OCI-LY7 (cell line): ENCODE data around the gene NEO1. TPM values are rescaled to one million over a fixed set of nuclear protein-coding genes. Genes with fewer than 3 reads are reported as not detected.

ENCODE experiments used
- BruUV-seq: library from RNA; stranded (reverse); fragments of 400-500 nt; replicated peaks from 2 replicates; lab custom pipeline; 2021; lab: Mats Ljungman, UMichigan
- CTCF ChIA-PET: fragments of 300-600 bp; sonication (Branson Sonifier 250); formaldehyde crosslinking; loops from one replicate; lab custom pipeline; 2022; ENCODE audit warnings: antibody characterized with exemption; ENCODE audit not compliant: unreplicated experiment; lab: Charles Lee
- POLR2A ChIA-PET: fragments of 300-600 bp; sonication (Branson Sonifier 250); formaldehyde crosslinking; loops from one replicate; lab custom pipeline; 2022; ENCODE audit warnings: antibody characterized with exemption; lab: Charles Lee
- DNase-seq: peaks from one replicate; pipeline ENCODE4 v3.0.0-alpha.2; 2015; ENCODE audit warnings: low spot score
- H2AFZ ChIP-seq: fragments of 200-600 bp; sonication (generic), shearing (Covaris generic); 2 replicates; pipeline ENCODE4 v1.6.1; 2014; ENCODE audit warnings: mild to moderate bottlenecking, antibody characterized with exemption, low read length, moderate library complexity
- H3K27ac ChIP-seq: fragments of 200-600 bp; sonication (generic); 2 replicates; pipeline ENCODE4 v1.5.1; 2014; ENCODE audit warnings: mixed run types, low read depth, mild to moderate bottlenecking, moderate library complexity, low read length, inconsistent platforms; ENCODE audit not compliant: poor library complexity, severe bottlenecking
- H3K36me3 ChIP-seq: fragments of 200-600 bp; sonication (generic); 2 replicates; pipeline ENCODE4 v1.6.1; 2014; ENCODE audit warnings: mild to moderate bottlenecking, antibody characterized with exemption, low read length, moderate library complexity, mixed read lengths; ENCODE audit not compliant: insufficient read depth
- H3K4me1 ChIP-seq: fragments of 200-600 bp; sonication (generic); 2 replicates; pipeline ENCODE4 v1.5.1; 2014; ENCODE audit warnings: mild to moderate bottlenecking, low read length; ENCODE audit not compliant: insufficient read depth, poor library complexity, severe bottlenecking
- H3K4me2 ChIP-seq: fragments of 200-600 bp; sonication (generic); 2 replicates; pipeline ENCODE4 v1.6.1; 2014; ENCODE audit warnings: mild to moderate bottlenecking, low read length
- H3K4me3 ChIP-seq: fragments of 200-600 bp; sonication (generic); 2 replicates; pipeline ENCODE4 v1.5.1; 2014; ENCODE audit warnings: mild to moderate bottlenecking, low read depth, low read length; ENCODE audit not compliant: poor library complexity, severe bottlenecking
- H3K79me2 ChIP-seq: fragments of 200-600 bp; sonication (generic); 2 replicates; pipeline ENCODE4 v1.6.1; 2016; ENCODE audit warnings: low read depth, mild to moderate bottlenecking, low read length, moderate library complexity, mixed read lengths; ENCODE audit not compliant: insufficient read depth
- H3K9me2 ChIP-seq: fragments of 200-600 bp; sonication (generic); 2 replicates; pipeline ENCODE4 v1.6.1; 2016; ENCODE audit warnings: mild to moderate bottlenecking, low read length, mixed read lengths; ENCODE audit not compliant: insufficient read depth
- H3K9me3 ChIP-seq: fragments of 200-600 bp; sonication (generic); 2 replicates; pipeline ENCODE4 v1.6.1; 2014; ENCODE audit warnings: mild to moderate bottlenecking, mixed run types, low read length, mixed read lengths
- H4K20me1 ChIP-seq: fragments of 200-600 bp; sonication (generic); 2 replicates; pipeline ENCODE4 v1.6.1; 2014; ENCODE audit warnings: mild to moderate bottlenecking, antibody characterized with exemption, low read length, moderate library complexity, mixed read lengths; ENCODE audit not compliant: insufficient read depth
- CTCF ChIP-seq: fragments of 200-600 bp; sonication (generic); conservative IDR thresholded peaks from 2 replicates; pipeline ENCODE4 v1.5.1; 2014; ENCODE audit warnings: mild to moderate bottlenecking, antibody characterized with exemption, low read length, moderate library complexity, mixed read lengths
- EZH2phosphoT487 ChIP-seq: fragments of 200-600 bp; sonication (generic); IDR thresholded peaks from 2 replicates; pipeline ENCODE4 v1.6.1; 2018; ENCODE audit warnings: low read depth, borderline replicate concordance, mild to moderate bottlenecking, mixed run types, antibody characterized with exemption, low read length, moderate library complexity, mixed read lengths
- intact Hi-C: fragments of 100-400 bp; cut with micrococcal nuclease; formaldehyde crosslinking; loops from one replicate; pipeline ENCODE4 v1.10.0; 2022; ENCODE audit not compliant: unreplicated experiment
- total RNA-seq, 2 experiments: library from RNA; depleted of rRNA in 1 of 2; stranded (reverse); fragments of >200 nt in 1 of 2; shearing (Covaris generic) in 1 of 2; gene quantifications; 2 replicates each; pipeline ENCODE4 v1.2.3, GENCODE V29; 2014 to 2022

NEO1 gene
- total RNA-seq, 2 experiments from 2014 or later = 3.0 TPM

DNA sequence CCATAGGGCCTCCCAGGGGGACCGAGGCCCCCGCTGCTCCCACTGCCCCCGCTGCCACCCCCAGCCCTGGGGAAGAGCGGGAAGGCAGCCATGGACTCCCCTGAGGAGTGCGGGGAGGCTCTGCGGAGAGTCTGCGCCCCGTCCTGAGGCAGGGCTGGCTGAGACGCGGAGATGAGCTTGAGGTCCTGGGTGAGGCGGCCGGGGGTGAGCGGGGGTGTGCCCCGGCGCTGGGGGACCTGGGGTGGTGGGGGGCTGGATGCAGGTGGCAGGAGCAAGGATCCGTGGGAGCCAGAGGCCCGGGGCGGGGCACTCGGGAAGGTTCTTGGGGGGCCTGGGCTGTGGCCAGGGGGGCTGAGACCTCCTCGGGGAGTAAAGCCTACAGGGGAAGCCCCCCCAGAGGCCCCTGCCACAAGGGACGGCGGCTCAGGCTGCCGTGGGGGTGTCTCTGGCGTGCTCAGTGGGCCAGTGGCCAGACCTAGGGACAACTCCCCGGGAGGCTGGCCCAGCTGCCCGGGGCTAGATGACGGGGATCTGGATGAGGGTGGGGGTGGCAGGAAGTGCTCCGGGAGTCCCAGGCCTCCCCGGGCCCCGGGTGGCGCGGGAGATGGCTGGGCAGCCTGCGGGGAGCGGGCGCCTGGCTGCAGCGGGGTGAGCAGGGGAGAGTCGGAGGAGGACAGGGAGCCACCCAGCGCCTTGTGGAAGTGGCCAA is 270.6 kb downstream of the NEO1 start:
- no peaks in the 10 kb centered on the region for H3K9me2 ChIP-seq
- H4K20me1 ChIP-seq = no peaks in the 10 kb centered on the region
- H3K36me3 ChIP-seq = no peaks in the 10 kb centered on the region
- no peak for DNase-seq
- no peak overlapping the region for H3K4me3 ChIP-seq
- no peak overlapping the region for H3K4me2 ChIP-seq
- H3K27ac ChIP-seq = no peak overlapping the region
- CTCF ChIA-PET = no interaction called here
- no peaks in the 10 kb centered on the region for H3K9me3 ChIP-seq
- TF ChIP-seq EZH2phosphoT487 = no peak
- TF ChIP-seq CTCF = no peak
- BruUV-seq = no TSS peak
- intact Hi-C loops = no loop called here
- no peaks in the 10 kb centered on the region for H3K4me1 ChIP-seq
- no peak overlapping the region for H2AFZ ChIP-seq
- POLR2A ChIA-PET = interaction anchor here (0.6 kb wide), 1 partner anchor 39 kb away, joined by 4 read pairs; no protein-coding TSS in a partner anchor
- H3K79me2 ChIP-seq = no peaks in the 10 kb centered on the region

DNA sequence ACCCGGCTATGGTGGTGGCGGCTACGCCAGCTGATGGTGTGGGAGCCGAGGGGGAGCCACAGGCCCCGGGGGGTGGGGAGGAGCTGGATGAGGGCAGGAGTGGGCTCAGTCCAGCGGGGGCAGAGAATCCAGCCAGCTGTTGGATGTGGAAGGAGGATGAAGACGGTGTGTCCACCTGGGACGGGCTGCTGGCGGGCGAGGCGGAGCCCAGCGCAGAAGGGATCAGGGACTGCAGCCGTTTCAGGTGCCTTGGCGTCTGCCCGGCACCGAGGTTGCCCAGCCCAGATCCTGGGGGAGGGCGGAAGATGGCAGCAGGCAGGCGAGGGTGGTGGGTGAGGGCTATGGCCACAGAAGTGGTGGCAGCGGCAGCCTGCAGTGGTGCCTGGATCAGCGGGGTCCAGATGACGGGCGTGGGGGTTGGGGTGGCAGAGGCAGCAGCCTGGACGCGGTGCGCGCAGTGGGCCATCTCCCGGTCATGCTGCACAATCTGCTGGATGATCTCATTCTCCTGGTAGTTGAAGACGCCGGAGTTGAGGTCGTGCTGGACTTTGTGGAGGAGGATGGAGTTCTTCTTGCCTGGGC is 271.2 kb downstream of the NEO1 start:
- POLR2A ChIA-PET = no interaction called here

More for the DNA sequence above, 271.2 kb downstream of the NEO1 start:
- CTCF ChIA-PET = no interaction called here
- no peaks in the 10 kb centered on the region for H3K36me3 ChIP-seq
- H3K9me3 ChIP-seq = no peaks in the 10 kb centered on the region
- intact Hi-C loops = no loop called here
- H3K4me1 ChIP-seq = no peaks in the 10 kb centered on the region
- no peak for DNase-seq
- no peak overlapping the region for H2AFZ ChIP-seq
- no TSS peak for BruUV-seq
- H3K27ac ChIP-seq = no peak overlapping the region
- H4K20me1 ChIP-seq = no peaks in the 10 kb centered on the region
- TF ChIP-seq CTCF (no peak), EZH2phosphoT487 (no peak)
- H3K4me2 ChIP-seq = no peak overlapping the region
- H3K79me2 ChIP-seq = no peaks in the 10 kb centered on the region
- H3K9me2 ChIP-seq = no peaks in the 10 kb centered on the region
- H3K4me3 ChIP-seq = no peak overlapping the region
